HepG2 (cell line): ENCODE data around the gene SLC48A1.

Experiments used
- CTCF ChIP-seq: sonication (generic); formaldehyde crosslinking; IDR thresholded peaks from 2 replicates; pipeline ENCODE4 v1.5.0; 2020; ENCODE audit warnings: mild to moderate bottlenecking, missing genetic modification reagents, moderate library complexity
- HNF1A ChIP-seq, 2 experiments: sonication (generic) in 1 of 2; formaldehyde crosslinking in 1 of 2; IDR thresholded peaks; 2 replicates each; pipeline versions ENCODE4 v1.4.0 to v1.6.1; 2016 to 2020; ENCODE audit warnings: borderline replicate concordance in 1 of 2, low read depth in 1 of 2, mild to moderate bottlenecking in 1 of 2, missing genetic modification reagents in 1 of 2
- HNRNPK ChIP-seq: fragments of 200-400 bp; formaldehyde crosslinking; IDR thresholded peaks from 2 replicates; pipeline ENCODE4 v1.6.1; 2018; ENCODE audit warnings: low read length, low read depth, moderate library complexity, mild to moderate bottlenecking; ENCODE audit not compliant: poor library complexity, severe bottlenecking
- IRF9 ChIP-seq: sonication (generic); formaldehyde crosslinking; IDR thresholded peaks from 2 replicates; pipeline ENCODE4 v1.8.0; 2022; ENCODE audit warnings: missing genetic modification reagents, mild to moderate bottlenecking, borderline replicate concordance
- MAX ChIP-seq: IDR thresholded peaks from 2 replicates; pipeline ENCODE4 v1.6.1; 2012; ENCODE audit warnings: inconsistent platforms
- PBX3 ChIP-seq: sonication (generic); formaldehyde crosslinking; IDR thresholded peaks from 2 replicates; pipeline ENCODE4 v1.8.1; 2023; ENCODE audit warnings: missing genetic modification reagents, inconsistent platforms, borderline replicate concordance
- POLR2AphosphoS5 ChIP-seq: IDR thresholded peaks from 2 replicates; pipeline ENCODE4 v1.6.1; 2012; ENCODE audit warnings: low read depth, low read length
- TCF7 ChIP-seq: sonication (generic); IDR thresholded peaks from 2 replicates; pipeline ENCODE4 v1.6.1; 2016; ENCODE audit warnings: antibody characterized with exemption, low read depth
- ZNF451 ChIP-seq: sonication (generic); formaldehyde crosslinking; IDR thresholded peaks from 2 replicates; pipeline ENCODE4 v1.5.0; 2020; ENCODE audit warnings: mild to moderate bottlenecking, missing genetic modification reagents

- no peak for TF ChIP-seq ZNF451 (CRISPR knock-in tag)
- TF ChIP-seq CTCF (CRISPR knock-in tag) = no peak
- TF ChIP-seq MAX = no peak
- no peak for TF ChIP-seq TCF7
- no peak for TF ChIP-seq IRF9 (CRISPR knock-in tag)
- TF ChIP-seq PBX3 = no peak
- TF ChIP-seq HNRNPK = no peak
- no peak for TF ChIP-seq POLR2AphosphoS5
- no peak for TF ChIP-seq HNF1A (IDR thresholded peaks at IDR 0.05; ENCODE audit: low read depth)
- no peak for TF ChIP-seq HNF1A (CRISPR knock-in tag; IDR thresholded peaks at IDR 0.05; ENCODE audit: borderline replicate concordance)
Measured at GRCh38 chr12:47829584-47829983, 56.5 kb downstream of the SLC48A1 start.
